Measurements from ENCODE around the gene LAMB3. TPM values are rescaled to one million over a fixed set of nuclear protein-coding genes. Genes with fewer than 3 reads are reported as not detected.

The LAMB3 gene
- total RNA-seq, 1 experiment from 2014 or later, result 0.45 TPM

- Histone ChIP-seq H3K36me3 (replicated peaks; ENCODE audit: control insufficient read depth, insufficient read depth, low read length) (no peaks in the 10 kb centered on the region), H3K4me3 (ENCODE audit: insufficient read depth, low read depth, low read length) (no peak overlapping the region), H3K27me3 (ENCODE audit: control insufficient read depth, insufficient read depth, low read length) (no peaks in the 10 kb centered on the region; the same call in 1 of the 2 replicates)
- DNase-seq, result peak; percentile 82
These were observed 21.6 kb downstream of the LAMB3 start for GRCh38 chr1:209630383-209631225.

DNA sequence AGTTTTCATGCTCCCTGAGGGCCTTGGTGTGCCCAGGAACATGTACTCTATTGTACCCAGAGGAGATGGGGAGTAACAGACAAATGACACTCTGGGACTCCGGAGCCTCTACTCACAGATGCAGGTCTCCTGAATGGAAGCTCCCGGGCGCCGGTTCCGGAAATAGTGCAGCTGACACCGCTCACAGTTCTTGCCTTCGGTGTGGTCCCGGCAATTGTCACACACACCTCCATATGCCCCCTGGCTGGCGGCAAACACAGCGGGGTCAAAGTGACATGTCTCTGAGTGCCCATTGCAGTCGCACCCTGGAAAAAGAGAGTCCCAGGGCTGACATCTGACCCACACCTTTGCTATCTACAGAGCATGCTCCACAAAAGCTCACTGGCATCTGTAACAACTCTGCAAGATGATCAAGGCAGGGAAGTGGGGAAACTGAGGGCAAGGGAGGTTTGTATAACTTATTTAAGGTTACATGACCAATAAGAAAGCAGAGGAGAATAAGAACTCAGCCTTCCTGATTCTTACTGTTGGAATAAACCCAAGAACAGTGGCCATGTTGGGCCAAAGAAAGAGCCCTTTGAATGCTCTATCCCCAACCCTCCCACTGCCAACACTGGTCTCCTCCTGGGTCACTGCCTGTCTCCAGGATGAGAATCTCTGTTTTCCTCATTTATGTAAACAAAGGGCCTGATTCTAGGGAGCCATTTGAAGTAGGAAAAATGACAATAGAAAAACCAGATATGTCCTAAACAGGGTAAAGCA, 22.4 kb downstream of the LAMB3 start:
- DNase-seq, result no peak
- Histone ChIP-seq H3K4me3 (ENCODE audit: insufficient read depth, low read depth, low read length) (no peak overlapping the region), H3K36me3 (replicated peaks; ENCODE audit: control insufficient read depth, insufficient read depth, low read length) (no peaks in the 10 kb centered on the region), H3K27me3 (ENCODE audit: control insufficient read depth, insufficient read depth, low read length) (no peaks in the 10 kb centered on the region; the same call in 1 of the 2 replicates)

DNA sequence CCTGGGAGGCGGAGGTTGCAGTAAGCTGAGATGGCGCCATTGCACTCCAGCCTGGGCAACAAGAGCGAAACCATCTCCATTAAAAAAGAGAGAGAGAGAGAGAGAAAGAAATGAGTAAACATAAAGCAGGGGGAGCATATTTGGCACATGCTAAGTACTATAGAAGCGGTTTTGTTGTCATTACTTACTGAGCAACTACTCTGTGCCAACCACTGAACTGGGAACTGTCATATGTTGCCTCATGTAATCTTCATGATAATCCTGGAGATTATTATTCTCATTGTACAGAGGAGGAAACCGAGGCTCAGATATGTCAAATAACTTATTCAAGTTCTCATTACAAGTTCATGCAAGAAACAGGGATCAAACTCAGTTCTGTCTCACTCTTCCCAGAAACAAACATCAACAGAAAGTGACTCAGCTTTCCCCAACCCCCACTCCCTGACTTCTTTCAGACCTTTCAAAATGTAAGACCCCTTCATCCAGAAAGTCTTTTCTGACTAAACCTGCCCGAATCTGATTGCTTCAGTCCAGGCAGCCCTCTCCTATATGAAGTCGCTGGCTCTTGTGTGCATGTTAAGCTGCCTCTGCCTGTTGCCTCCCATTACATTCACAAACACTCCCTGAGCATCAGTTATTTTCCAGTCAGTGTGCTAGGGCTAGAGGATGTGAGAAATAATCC, 23.5 kb downstream of the LAMB3 start:
- Histone ChIP-seq H3K4me3 (ENCODE audit: insufficient read depth, low read depth, low read length) (no peak overlapping the region), H3K27me3 (ENCODE audit: control insufficient read depth, insufficient read depth, low read length) (no peaks in the 10 kb centered on the region; the same call in 1 of the 2 replicates), H3K36me3 (replicated peaks; ENCODE audit: control insufficient read depth, insufficient read depth, low read length) (no peaks in the 10 kb centered on the region)
- DNase-seq, result no peak

GRCh38 chr1:209627732-209628196, 24.5 kb downstream of the LAMB3 start:
- DNase-seq, result peak; percentile 95
- no peaks in the 10 kb centered on the region; the same call in 1 of the 2 replicates for H3K27me3 ChIP-seq (ENCODE audit: control insufficient read depth, insufficient read depth, low read length)
- H3K36me3 ChIP-seq (replicated peaks; ENCODE audit: control insufficient read depth, insufficient read depth, low read length), result no peaks in the 10 kb centered on the region
- H3K4me3 ChIP-seq (ENCODE audit: insufficient read depth, low read depth, low read length), result no peak overlapping the region

GRCh38 chr1:209627027-209627731, 25.0 kb downstream of the LAMB3 start:
- no peaks in the 10 kb centered on the region for H3K36me3 ChIP-seq (replicated peaks; ENCODE audit: control insufficient read depth, insufficient read depth, low read length)
- no peak for DNase-seq
- no peaks in the 10 kb centered on the region; the same call in 1 of the 2 replicates for H3K27me3 ChIP-seq (ENCODE audit: control insufficient read depth, insufficient read depth, low read length)
- H3K4me3 ChIP-seq (ENCODE audit: insufficient read depth, low read depth, low read length), result no peak overlapping the region

DNA sequence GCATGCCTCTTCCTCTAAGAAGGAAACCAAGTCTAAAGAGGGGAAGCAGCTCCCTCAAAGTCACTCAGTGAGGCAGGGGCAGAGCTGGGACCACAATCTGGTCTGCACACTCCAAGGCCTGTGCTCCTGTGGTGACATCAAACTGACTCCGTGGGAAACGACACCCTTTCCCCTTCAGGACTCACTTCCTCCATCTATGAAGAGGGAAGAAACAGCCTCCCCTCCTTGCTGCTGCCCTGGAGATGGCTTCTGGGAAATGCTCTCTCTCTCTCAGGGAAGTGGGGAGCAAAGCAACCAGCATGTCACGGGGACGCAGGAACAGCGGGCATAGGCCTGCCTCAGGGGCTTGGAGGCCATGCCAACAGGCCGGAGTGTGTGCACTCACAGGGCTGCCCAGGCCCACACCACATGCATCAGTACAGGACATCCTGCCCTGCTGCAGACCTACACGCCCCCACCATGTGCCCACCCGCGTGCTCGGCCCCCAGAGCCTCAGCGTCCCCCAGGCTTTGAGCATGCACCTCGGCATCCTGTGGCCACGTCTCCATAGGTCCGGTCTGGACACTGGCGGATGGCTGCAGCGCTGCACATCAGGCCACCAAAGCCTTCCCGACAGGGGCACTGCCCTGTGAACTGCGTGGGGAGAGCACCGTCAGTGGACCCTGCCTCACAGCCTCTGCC, 25.7 kb downstream of the LAMB3 start:
- Histone ChIP-seq H3K36me3 (replicated peaks; ENCODE audit: control insufficient read depth, insufficient read depth, low read length) (no peaks in the 10 kb centered on the region), H3K4me3 (ENCODE audit: insufficient read depth, low read depth, low read length) (no peak overlapping the region), H3K27me3 (ENCODE audit: control insufficient read depth, insufficient read depth, low read length) (no peaks in the 10 kb centered on the region; the same call in 1 of the 2 replicates)
- DNase-seq, result no peak

GRCh38 chr1:209625791-209626285, 26.4 kb downstream of the LAMB3 start:
- no peak overlapping the region for H3K4me3 ChIP-seq (ENCODE audit: insufficient read depth, low read depth, low read length)
- no peaks in the 10 kb centered on the region for H3K36me3 ChIP-seq (replicated peaks; ENCODE audit: control insufficient read depth, insufficient read depth, low read length)
- no peaks in the 10 kb centered on the region; the same call in 1 of the 2 replicates for H3K27me3 ChIP-seq (ENCODE audit: control insufficient read depth, insufficient read depth, low read length)
- no peak for DNase-seq

- Histone ChIP-seq H3K27me3 (ENCODE audit: control insufficient read depth, insufficient read depth, low read length) (no peaks in the 10 kb centered on the region; the same call in 1 of the 2 replicates), H3K36me3 (replicated peaks; ENCODE audit: control insufficient read depth, insufficient read depth, low read length) (no peaks in the 10 kb centered on the region), H3K4me3 (ENCODE audit: insufficient read depth, low read depth, low read length) (no peak overlapping the region)
- DNase-seq, result no peak
These were observed 27.4 kb downstream of the LAMB3 start for GRCh38 chr1:209624558-209625549.

DNA sequence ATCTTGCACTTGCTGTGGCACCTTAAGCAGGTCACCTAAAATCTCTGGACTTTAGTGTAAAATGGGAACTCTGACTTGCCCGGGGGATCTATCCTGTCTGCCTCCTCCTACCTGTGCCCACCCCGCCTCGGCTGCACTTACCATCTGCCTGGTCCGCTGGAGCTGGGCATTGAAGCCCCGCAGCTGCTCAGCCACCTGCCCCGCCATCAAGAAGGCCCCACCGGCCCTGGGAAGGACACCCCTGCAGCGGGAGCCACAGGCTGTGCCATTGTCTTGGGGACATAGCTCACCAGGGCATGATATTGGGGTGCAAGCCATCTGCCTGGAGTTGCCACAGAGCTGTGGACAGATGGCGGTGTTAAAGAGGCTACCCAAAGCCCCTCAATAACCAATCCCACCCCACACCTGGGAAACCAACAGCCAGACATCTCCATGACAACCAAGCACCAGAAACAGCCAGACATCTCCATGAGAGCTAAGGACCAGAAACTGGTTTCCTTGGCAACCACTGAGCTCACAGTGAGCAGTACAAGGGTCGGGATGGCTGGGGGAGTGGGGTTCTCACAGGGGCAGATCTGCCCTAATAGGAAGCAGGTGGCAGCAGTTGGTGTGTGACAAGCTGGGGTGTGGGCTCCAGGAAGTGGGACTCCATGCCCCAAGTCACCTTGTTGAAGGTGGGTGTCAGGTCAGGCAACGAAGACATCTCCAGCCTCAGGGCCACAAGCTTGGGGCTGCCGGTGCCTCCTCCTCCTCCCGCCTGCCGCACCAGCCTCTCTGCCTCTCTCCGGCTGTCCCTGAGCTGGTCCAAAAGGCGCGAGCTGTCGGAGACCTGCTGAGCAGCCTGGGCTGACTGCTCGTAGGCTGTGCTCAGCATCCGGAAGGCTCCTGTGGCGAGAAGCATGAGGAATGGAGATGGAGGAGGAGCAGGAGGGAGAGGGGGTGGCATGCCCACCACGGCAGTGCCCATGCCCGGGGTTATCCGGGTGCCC, 29.1 kb downstream of the LAMB3 start:
- DNase-seq, result no peak
- H3K4me3 ChIP-seq (ENCODE audit: insufficient read depth, low read depth, low read length), result no peak overlapping the region
- H3K27me3 ChIP-seq (ENCODE audit: control insufficient read depth, insufficient read depth, low read length), result no peaks in the 10 kb centered on the region; the same call in 1 of the 2 replicates
- H3K36me3 ChIP-seq (replicated peaks; ENCODE audit: control insufficient read depth, insufficient read depth, low read length), result no peaks in the 10 kb centered on the region

DNA sequence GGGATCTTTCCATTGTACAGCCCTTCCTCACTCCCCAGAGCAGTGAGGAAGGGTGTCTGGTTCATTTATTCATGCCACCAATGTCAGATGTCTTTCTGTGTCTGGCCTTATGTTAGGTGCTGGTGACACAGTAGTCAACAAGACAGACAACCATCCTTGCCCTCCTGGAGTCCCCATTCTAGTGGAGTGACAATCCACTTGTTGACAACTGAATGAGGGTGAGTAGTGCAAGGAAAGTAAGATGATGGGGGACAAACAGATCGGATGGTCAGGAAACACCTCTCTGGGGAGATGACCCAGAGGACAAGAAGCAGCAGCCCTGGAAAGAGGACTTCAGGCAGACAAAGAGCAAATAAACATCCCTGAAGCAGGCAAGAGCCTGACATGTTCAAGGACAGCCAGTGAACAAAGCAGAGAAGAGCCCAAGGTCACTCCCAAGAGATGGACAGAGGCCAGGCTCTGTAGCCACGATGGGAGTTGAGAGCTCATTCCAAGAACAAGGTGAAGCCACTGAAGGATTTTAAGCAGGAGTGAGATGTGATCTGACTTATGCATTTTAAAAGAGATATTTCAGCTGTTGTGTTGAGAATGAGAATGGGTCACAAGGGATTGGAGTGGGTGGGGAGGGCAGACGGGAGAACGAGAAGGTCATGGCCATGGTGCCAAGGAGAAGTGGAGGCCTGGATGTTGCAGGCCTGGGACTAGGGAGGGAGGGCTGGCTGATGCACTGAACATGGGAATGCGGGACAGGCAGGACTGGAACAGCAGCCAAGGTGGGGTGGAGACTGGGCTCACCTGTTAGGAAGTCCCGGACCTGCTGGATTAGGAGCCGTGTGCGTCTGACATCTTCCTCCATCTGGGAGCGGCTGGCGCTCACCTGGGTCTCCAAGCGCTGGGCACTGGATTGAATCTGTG, 30.2 kb downstream of the LAMB3 start:
- Histone ChIP-seq H3K4me3 (ENCODE audit: insufficient read depth, low read depth, low read length) (no peak overlapping the region), H3K27me3 (ENCODE audit: control insufficient read depth, insufficient read depth, low read length) (no peaks in the 10 kb centered on the region; the same call in 1 of the 2 replicates), H3K36me3 (replicated peaks; ENCODE audit: control insufficient read depth, insufficient read depth, low read length) (no peaks in the 10 kb centered on the region)
- no peak for DNase-seq

- no peaks in the 10 kb centered on the region for H3K36me3 ChIP-seq (replicated peaks; ENCODE audit: control insufficient read depth, insufficient read depth, low read length)
- no peak for DNase-seq
- no peaks in the 10 kb centered on the region; the same call in 1 of the 2 replicates for H3K27me3 ChIP-seq (ENCODE audit: control insufficient read depth, insufficient read depth, low read length)
- H3K4me3 ChIP-seq (ENCODE audit: insufficient read depth, low read depth, low read length), result no peak overlapping the region
These were observed 30.9 kb downstream of the LAMB3 start for GRCh38 chr1:209621286-209621685.
